Nephron progenitor cell (in vitro differentiated cells): ENCODE data around the gene ZFP36L1.

Experiments
- DNase-seq: peaks from one replicate; pipeline ENCODE4 v3.0.0; 2021
- H3K27ac Mint-ChIP-seq: 2 replicates; pipeline ENCODE4 v1.8.0; 2021; ENCODE audit warnings: mild to moderate bottlenecking, moderate library complexity, mixed read lengths
- H3K27me3 Mint-ChIP-seq: 2 replicates; pipeline ENCODE4 v1.8.0; 2021; ENCODE audit warnings: mild to moderate bottlenecking, low read depth, mixed read lengths; ENCODE audit not compliant: poor library complexity
- H3K36me3 Mint-ChIP-seq: 2 replicates; pipeline ENCODE4 v1.8.0; 2021; ENCODE audit warnings: low read depth, mixed read lengths
- H3K4me1 Mint-ChIP-seq: 2 replicates; pipeline ENCODE4 v1.8.0; 2021; ENCODE audit warnings: mixed read lengths
- H3K4me3 Mint-ChIP-seq: 2 replicates; pipeline ENCODE4 v1.8.0; 2021; ENCODE audit warnings: mild to moderate bottlenecking, moderate library complexity, mixed read lengths
- H3K9me3 Mint-ChIP-seq: 2 replicates; pipeline ENCODE4 v1.8.0; 2021; ENCODE audit warnings: mild to moderate bottlenecking, moderate library complexity, mixed read lengths
- CTCF ChIP-seq: fragments of 200-600 bp; sonication (generic); IDR thresholded peaks from 2 replicates; pipeline ENCODE4 v1.5.0; 2021; ENCODE audit warnings: antibody characterized with exemption

The ZFP36L1 gene

GRCh38 chr14:68806526-68807147, 13.8 kb upstream of the ZFP36L1 start:
- H3K9me3 Mint-ChIP-seq: peaks cover 66% of the 10 kb centered on the region
- TF ChIP-seq CTCF: no peak
- H3K4me1 Mint-ChIP-seq: peaks cover 50% of the 10 kb centered on the region
- H3K4me3 Mint-ChIP-seq: no peak overlapping the region
- H3K27me3 Mint-ChIP-seq: peaks cover 7% of the 10 kb centered on the region
- no peak for DNase-seq
- H3K36me3 Mint-ChIP-seq: peaks cover 61% of the 10 kb centered on the region
- peak overlapping the region; percentile 74 for H3K27ac Mint-ChIP-seq

- Mint-ChIP-seq H3K9me3 (peaks cover 77% of the 10 kb centered on the region), H3K4me1 (peaks cover 38% of the 10 kb centered on the region), H3K27ac (no peak overlapping the region), H3K4me3 (no peak overlapping the region), H3K27me3 (peaks cover 7% of the 10 kb centered on the region), H3K36me3 (peaks cover 70% of the 10 kb centered on the region)
- no peak for DNase-seq
- TF ChIP-seq CTCF: no peak
Observed at GRCh38 chr14:68805414-68805813, 12.5 kb upstream of the ZFP36L1 start.

GRCh38 chr14:68801631-68802030, 8.8 kb upstream of the ZFP36L1 start:
- Mint-ChIP-seq H3K27me3 (peaks cover 6% of the 10 kb centered on the region), H3K9me3 (peaks cover 73% of the 10 kb centered on the region), H3K4me1 (peaks cover 19% of the 10 kb centered on the region), H3K27ac (no peak overlapping the region), H3K4me3 (no peak overlapping the region), H3K36me3 (peaks cover 64% of the 10 kb centered on the region)
- TF ChIP-seq CTCF: no peak
- no peak for DNase-seq

- H3K27ac Mint-ChIP-seq: no peak overlapping the region
- no peak overlapping the region for H3K4me3 Mint-ChIP-seq
- no peak for DNase-seq
- peaks cover 22% of the 10 kb centered on the region for H3K4me1 Mint-ChIP-seq
- peaks cover 6% of the 10 kb centered on the region for H3K27me3 Mint-ChIP-seq
- peaks cover 68% of the 10 kb centered on the region for H3K9me3 Mint-ChIP-seq
- TF ChIP-seq CTCF: no peak
- H3K36me3 Mint-ChIP-seq: peaks cover 61% of the 10 kb centered on the region
Observed at GRCh38 chr14:68800953-68801352, 8.1 kb upstream of the ZFP36L1 start.

GRCh38 chr14:68800390-68800789, 7.5 kb upstream of the ZFP36L1 start:
- DNase-seq: no peak
- H3K9me3 Mint-ChIP-seq: peaks cover 62% of the 10 kb centered on the region
- peaks cover 23% of the 10 kb centered on the region for H3K4me1 Mint-ChIP-seq

More at GRCh38 chr14:68800390-68800789, 7.5 kb upstream of the ZFP36L1 start:
- TF ChIP-seq CTCF: no peak
- Mint-ChIP-seq H3K27ac (no peak overlapping the region), H3K4me3 (no peak overlapping the region), H3K27me3 (peaks cover 6% of the 10 kb centered on the region), H3K36me3 (peaks cover 55% of the 10 kb centered on the region)
